GM21786 (cell line): ENCODE measurements around the gene KRTAP5-7.
"Not testable (repeated sequence)": the region's sequence is repeated elsewhere in the genome, so short reads cannot be mapped to it uniquely, and the experiment has no call there.

ENCODE experiments used
- ATAC-seq: cut with Tn5 transposase; IDR thresholded peaks from one replicate; pipeline ENCODE4 v1.9.1; 2021; ENCODE audit not compliant: unreplicated experiment

Gene KRTAP5-7

GRCh38 chr11:71556018-71556417 lies 29.0 kb downstream of the KRTAP5-7 start:
- no peak for ATAC-seq

DNA sequence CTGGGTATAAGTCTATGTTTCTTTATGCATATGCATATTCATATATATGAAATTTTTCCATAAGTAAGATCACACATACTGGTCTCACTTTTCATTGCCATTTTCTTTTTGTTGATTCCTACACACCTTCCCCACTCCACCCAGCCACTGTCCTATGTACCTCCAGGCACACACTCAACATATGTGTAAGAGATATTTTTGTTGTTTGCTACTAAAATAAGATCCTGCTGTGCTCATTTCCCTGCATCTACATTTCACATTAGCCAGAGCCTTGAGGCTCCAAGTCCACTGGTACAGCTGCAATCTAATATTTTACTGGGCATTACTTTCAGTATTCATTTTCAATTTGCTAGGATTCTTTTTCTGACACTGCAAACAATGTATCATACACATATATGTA lies 30.2 kb downstream of the KRTAP5-7 start:
- ATAC-seq = no peak

- no peak for ATAC-seq
Measured at GRCh38 chr11:71558996-71559395, 31.9 kb downstream of the KRTAP5-7 start.

DNA sequence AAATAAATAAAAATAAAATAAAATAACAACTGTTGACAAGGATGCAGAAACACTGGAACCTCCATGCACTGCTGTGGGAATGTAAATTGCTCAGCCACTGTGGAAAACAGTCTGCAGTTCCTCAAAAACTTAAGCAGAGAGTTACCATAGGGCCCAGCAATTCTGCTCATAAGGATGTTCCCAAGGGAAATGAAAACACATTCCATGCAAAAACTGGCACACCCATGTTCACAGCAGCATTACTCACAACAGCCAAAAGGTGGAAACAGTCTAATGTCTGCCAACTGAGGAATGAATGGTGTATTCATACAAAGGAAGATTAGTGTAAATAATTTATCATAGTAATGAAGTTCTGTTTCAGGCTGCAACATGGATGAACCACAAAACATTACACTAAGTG lies 35.1 kb downstream of the KRTAP5-7 start:
- no peak for ATAC-seq

DNA sequence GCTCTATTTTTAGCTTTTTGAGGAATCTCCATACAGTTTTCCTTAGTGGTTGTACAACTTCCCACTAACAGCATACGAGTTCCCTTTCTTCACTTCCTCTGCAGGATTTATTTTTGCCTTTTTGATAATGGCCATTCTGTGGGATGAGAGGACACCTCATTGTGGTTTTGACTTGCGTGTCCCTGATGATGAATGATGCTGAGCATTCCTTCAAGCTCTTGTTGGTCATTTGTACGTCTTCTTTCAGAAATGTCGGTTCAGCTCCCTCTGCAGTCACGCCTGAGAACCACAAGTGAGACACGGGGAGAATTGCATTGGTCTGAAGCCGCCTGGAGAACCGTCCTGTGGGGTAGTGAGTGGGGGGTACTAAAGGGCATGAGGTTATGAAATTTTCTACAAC lies 36.3 kb downstream of the KRTAP5-7 start:
- ATAC-seq = no peak

DNA sequence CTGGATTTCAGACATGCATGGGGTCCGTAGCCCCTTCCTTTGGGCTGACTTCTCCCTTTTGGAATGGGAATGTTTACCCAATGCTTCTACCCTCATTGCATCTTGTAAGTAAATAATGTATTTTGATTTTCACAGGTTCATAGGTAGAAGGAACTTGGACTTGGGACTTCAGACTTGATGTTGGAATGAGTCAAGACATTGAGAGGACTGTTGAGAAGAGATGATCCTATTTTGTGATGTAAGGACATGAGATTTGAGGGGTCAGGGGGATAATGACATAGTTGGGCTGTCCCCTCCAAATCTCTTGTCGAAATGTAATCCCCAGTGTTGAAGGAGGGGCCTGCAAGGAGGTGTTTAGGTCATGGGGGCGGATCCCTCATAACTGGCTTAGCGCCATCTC lies 37.4 kb downstream of the KRTAP5-7 start:
- no peak for ATAC-seq

DNA sequence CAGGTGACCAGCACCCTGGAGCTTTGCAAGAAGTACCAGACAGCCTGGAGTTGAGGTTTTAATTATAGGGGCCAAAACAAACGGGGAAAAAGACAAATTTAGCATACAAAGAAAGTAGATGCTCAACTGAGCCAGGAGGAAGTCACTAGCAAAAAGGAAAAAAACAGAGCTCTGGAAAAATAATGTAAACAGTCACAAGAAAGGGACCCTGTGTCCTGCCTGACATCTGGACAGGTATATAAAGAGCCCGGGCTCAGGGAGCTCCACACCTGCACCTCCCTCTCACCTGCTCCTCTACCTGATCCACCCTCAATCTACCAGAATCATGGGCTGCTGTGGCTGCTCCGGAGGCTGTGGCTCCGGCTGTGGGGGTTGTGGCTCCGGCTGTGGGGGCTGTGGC lies 38.2 kb downstream of the KRTAP5-7 start, which contains the start of gene KRTAP5-10:
Gene KRTAP5-10 (plus strand): TSS at position 301 of the 400 bp plus-strand sequence. CDS start 25 bp downstream, at position 326.
- ATAC-seq = no peak

DNA sequence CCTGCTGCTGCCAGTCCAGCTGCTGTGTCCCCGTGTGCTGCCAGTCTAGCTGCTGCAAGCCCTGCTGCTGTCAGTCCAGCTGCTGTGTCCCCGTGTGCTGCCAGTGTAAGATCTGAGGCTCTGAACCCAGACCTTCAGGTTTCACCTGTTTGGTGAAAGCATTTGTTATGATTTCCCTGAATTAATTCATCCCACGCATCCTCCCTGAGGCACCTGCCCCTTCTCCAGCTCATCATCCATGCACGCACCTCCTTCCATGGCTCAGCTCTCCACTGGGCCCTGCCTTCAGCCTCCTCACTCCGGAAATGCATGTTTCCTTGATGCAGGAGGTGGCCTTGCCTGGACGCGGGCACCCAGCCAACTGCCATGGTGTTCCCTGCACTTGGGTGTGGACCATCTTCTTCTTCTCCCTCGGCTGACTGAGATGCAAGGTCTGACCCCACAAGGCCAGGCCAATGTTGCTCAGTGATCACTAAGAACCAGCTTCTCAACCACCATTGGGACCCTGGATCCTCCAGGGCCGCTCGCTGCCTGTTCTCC lies 39.1 kb downstream of the KRTAP5-7 start:
- no peak for ATAC-seq

- not testable (repeated sequence) for ATAC-seq
Measured at GRCh38 chr11:71566626-71567599, 39.8 kb downstream of the KRTAP5-7 start.

DNA sequence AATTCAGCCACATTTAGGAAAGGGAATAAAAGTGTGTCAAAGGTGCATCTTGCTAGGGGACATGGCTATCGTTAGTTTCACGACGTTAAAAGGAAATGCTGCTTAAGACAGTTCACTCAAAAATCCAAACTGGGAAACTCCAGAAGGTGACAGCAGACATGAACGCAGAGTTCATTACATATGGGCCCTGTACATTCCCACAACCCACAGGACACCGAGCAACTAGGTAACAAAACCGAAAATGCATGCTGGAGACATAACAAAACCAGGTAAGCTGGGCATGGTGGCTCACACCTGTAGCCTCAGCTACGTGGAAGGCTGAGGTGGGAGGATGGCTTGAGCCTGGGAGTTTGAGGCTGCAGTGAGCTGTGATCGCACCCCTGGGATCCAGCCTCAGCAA lies 40.6 kb downstream of the KRTAP5-7 start:
- ATAC-seq = not testable (repeated sequence)

GRCh38 chr11:71568704-71569349 lies 41.8 kb downstream of the KRTAP5-7 start:
- no peak for ATAC-seq

DNA sequence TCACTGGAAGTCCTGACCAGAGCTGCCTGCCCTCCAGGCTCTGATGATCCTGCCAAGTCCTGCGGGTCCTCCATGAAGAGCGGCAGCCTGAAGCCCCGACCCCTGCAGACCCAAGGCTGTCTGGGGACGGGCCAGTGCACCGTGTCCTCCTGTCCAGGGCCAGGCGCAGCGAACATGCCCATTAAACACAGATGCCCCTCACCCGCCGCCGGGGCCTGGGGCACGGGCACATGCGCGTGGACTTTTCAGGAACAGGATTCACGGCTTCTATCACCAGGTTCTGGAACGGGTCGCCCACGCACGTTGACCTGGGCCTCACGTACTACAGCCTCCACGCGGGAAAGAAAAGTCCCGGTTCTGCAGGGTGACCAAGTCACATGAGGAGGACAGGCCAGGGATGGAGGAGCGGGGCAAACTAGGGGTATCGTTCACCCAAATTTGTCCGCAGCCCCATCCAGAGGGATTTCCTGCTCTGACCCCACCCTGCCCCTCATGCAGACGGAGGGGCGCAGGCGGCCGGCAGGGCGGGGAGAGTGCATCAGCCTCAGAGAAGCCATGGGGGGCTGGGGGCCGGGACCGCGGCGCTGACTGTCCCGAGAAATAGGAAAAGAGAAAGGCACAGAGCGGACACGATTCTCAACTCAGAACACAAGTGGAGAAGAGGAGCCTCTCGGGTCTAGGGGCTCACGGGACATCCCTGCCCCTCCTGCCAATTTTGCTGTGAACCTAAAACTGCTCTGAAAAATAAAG lies 44.2 kb downstream of the KRTAP5-7 start:
- ATAC-seq = not testable (repeated sequence)

GRCh38 chr11:71572811-71573210 lies 45.7 kb downstream of the KRTAP5-7 start:
- ATAC-seq = no peak

- no peak for ATAC-seq
Measured at GRCh38 chr11:71574418-71574817, 47.4 kb downstream of the KRTAP5-7 start.

GRCh38 chr11:71575723-71576424 lies 48.8 kb downstream of the KRTAP5-7 start:
- no peak for ATAC-seq

DNA sequence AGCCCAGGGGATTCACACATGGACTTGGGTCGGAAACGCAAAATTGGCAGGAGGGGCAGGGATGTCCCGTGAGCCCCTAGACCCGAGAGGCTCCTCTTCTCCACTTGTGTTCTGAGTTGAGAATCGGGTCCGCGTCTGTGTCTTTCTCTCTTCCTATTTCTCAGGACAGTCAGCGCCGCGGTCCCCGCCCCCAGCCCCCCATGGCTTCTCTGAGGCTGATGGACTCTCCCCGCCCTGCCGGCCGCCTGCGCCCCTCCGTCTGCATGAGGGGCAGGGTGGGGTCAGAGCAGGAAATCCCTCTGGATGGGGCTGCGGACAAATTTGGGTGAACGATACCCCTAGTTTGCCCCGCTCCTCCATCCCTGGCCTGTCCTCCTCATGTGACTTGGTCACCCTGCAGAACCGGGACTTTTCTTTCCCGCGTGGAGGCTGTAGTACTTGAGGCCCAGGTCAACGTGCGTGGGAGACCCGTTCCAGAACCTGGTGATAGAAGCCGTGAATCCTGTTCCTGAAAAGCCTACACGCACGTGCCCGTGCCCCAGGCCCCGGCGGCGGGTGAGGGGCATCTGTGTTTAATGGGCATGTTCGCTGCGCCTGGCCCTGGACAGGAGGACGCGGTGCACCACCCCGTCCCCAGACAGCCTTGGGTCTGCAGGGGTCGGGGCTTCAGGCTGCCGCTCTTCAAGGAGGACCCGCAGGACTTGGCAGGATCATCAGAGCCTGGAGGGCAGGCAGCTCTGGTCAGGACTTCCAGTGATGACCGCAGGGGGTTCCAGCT lies 49.8 kb downstream of the KRTAP5-7 start:
- ATAC-seq = not testable (repeated sequence)

DNA sequence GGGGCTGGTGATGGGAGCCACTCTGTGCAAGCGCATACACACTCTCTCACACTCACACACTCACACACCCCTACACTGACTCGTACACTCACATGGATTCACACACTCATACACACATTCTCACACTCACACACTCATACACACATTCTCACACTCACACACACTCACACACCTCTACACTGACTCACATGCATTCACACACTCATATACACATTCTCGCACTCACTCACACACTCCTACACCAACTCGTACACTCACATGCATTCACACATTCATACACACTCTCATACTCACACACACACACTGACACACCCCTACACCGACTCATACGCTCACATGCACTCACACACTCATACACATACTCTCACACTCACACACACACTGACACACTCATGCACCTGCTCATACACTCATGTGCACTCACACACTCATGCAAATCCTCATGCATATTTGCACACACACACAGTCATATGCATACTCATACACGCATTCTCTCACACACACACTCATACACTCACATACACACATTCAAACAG lies 50.5 kb downstream of the KRTAP5-7 start:
- ATAC-seq = no peak
